Common myeloid progenitor, CD34-positive (primary cell): ENCODE data around the gene STX12.

Experiments
- CTCF ChIA-PET: fragments of 350-600 bp; sonication (Branson Sonifier 250); formaldehyde crosslinking; loops from one replicate; lab custom pipeline; 2021; ENCODE audit warnings: antibody characterized with exemption; lab: Charles Lee
- POLR2A ChIA-PET: fragments of 350-600 bp; sonication (Branson Sonifier 250); formaldehyde crosslinking; loops from one replicate; lab custom pipeline; 2021; ENCODE audit warnings: antibody characterized with exemption; lab: Charles Lee
- DNase-seq, 3 donors: peaks; one replicate each; pipeline versions ENCODE4 v3.0.0 to v3.0.0-alpha.2; 2013
- H3K27ac ChIP-seq, 2 experiments: 1 replicate in 1 of 2; 2 replicates in 1 of 2; pipeline ENCODE4 v1.7.0; 2013; ENCODE audit warnings: inconsistent platforms in 2 of 2, low read length in 2 of 2, mild to moderate bottlenecking in 2 of 2, low read depth in 1 of 2, moderate library complexity in 1 of 2; ENCODE audit not compliant: severe bottlenecking in 2 of 2, insufficient read depth in 1 of 2, poor library complexity in 1 of 2
- H3K27me3 ChIP-seq, 5 experiments: replicated peaks in 2 of 5; 1 replicate in 3 of 5; 2 replicates in 2 of 5; pipeline versions ENCODE4 v1.6.1 to v1.7.0; 2013; ENCODE audit warnings: low read length in 4 of 5, mild to moderate bottlenecking in 2 of 5, moderate library complexity in 2 of 5, inconsistent platforms in 1 of 5; ENCODE audit not compliant: insufficient read depth in 5 of 5, control insufficient read depth in 4 of 5
- H3K36me3 ChIP-seq, 4 experiments: 1 replicate in 2 of 4; 2 replicates in 2 of 4; pipeline versions ENCODE4 v1.6.1 to v1.7.0; 2013; ENCODE audit warnings: low read length in 3 of 4, control low read depth in 1 of 4, mild to moderate bottlenecking in 1 of 4; ENCODE audit not compliant: control insufficient read depth in 4 of 4, insufficient read depth in 4 of 4
- H3K4me1 ChIP-seq, 4 experiments: 1 replicate in 3 of 4; 2 replicates in 1 of 4; pipeline versions ENCODE4 v1.6.1 to v1.7.1; 2013; ENCODE audit warnings: low read length in 3 of 4, mild to moderate bottlenecking in 3 of 4, control low read depth in 1 of 4, inconsistent platforms in 1 of 4, moderate library complexity in 1 of 4; ENCODE audit not compliant: control insufficient read depth in 4 of 4, insufficient read depth in 4 of 4; ENCODE audit errors: control extremely low read depth in 1 of 4
- H3K4me3 ChIP-seq, 7 experiments: 1 replicate in 4 of 7; 2 replicates in 3 of 7; pipeline versions ENCODE4 v1.5.1 to v1.7.0; 2013; ENCODE audit warnings: mild to moderate bottlenecking in 7 of 7, low read length in 6 of 7, moderate library complexity in 6 of 7, inconsistent platforms in 2 of 7, low read depth in 2 of 7, control low read depth in 1 of 7; ENCODE audit not compliant: insufficient read depth in 4 of 7, control insufficient read depth in 1 of 7; ENCODE audit errors: extremely low read depth in 1 of 7
- H3K9me3 ChIP-seq, 5 experiments: 1 replicate in 4 of 5; 2 replicates in 1 of 5; pipeline versions ENCODE4 v1.6.1 to v1.7.1; 2013; ENCODE audit warnings: low read length in 4 of 5, mild to moderate bottlenecking in 2 of 5, inconsistent platforms in 1 of 5, low read depth in 1 of 5, moderate library complexity in 1 of 5; ENCODE audit not compliant: control insufficient read depth in 4 of 5, insufficient read depth in 2 of 5; ENCODE audit errors: control extremely low read depth in 1 of 5
- WGBS: methylation state at CpG from one replicate; pipeline ENCODE4 v1.1.5; 2013; ENCODE audit not compliant: insufficient coverage; 5-methylcytosine and 5-hydroxymethylcytosine counted together

Gene STX12

GRCh38 chr1:27736252-27736651 is 36.8 kb upstream of the STX12 start:
- POLR2A ChIA-PET, result no interaction called here
- Histone ChIP-seq H3K27me3 (no peaks in the 10 kb centered on the region), H3K9me3 (no peaks in the 10 kb centered on the region), H3K4me3 (no peak overlapping the region), H3K27ac (no peak overlapping the region), H3K36me3 (peaks cover 2 to 33% (median 18%) of the 10 kb centered on the region in 4 experiments), H3K4me1 (no peaks in the 10 kb centered on the region)
- CTCF ChIA-PET, result no interaction called here
- WGBS, result 96% methylated on average over 3 of the region's 3 CpGs
- no peak for DNase-seq

- CTCF ChIA-PET, result no interaction called here
These were observed 31.9 kb upstream of the STX12 start for GRCh38 chr1:27741121-27741520.

GRCh38 chr1:27744556-27744955 is 28.5 kb upstream of the STX12 start:
- Histone ChIP-seq H3K27ac (no peak overlapping the region), H3K9me3 (no peaks in the 10 kb centered on the region), H3K36me3 (peaks cover 8 to 25% (median 17%) of the 10 kb centered on the region in 4 experiments), H3K4me1 (no peaks in the 10 kb centered on the region), H3K4me3 (no peak overlapping the region), H3K27me3 (no peaks in the 10 kb centered on the region)
- DNase-seq, result no peak
- ChIA-PET POLR2A (interaction anchor here (0.7 kb wide), 1 partner anchor 116 kb away, joined by 3 read pairs; no protein-coding TSS in a partner anchor), CTCF (interaction anchor here (1.0 kb wide), 1 partner anchor 17 kb away, joined by 3 read pairs; no protein-coding TSS in a partner anchor)
- WGBS, result 100% methylated on average over 2 of the region's 5 CpGs

More at GRCh38 chr1:27741121-27741520, 31.9 kb upstream of the STX12 start:
- Histone ChIP-seq H3K9me3 (no peaks in the 10 kb centered on the region), H3K4me3 (no peak overlapping the region), H3K27me3 (no peaks in the 10 kb centered on the region), H3K36me3 (peaks cover 8 to 27% (median 16%) of the 10 kb centered on the region in 4 experiments), H3K4me1 (no peaks in the 10 kb centered on the region), H3K27ac (no peak overlapping the region)
- WGBS, result 96% methylated on average over 4 of the region's 6 CpGs
- POLR2A ChIA-PET, result no interaction called here
- no peak for DNase-seq

GRCh38 chr1:27745466-27745865 is 27.6 kb upstream of the STX12 start:
- CTCF ChIA-PET, result interaction anchor here (0.8 to 1.0 kb wide), 2 partner anchors 9 to 17 kb away, joined by 3 read pairs; no protein-coding TSS in a partner anchor
- Histone ChIP-seq H3K27ac (no peak overlapping the region), H3K27me3 (no peaks in the 10 kb centered on the region), H3K9me3 (no peaks in the 10 kb centered on the region), H3K36me3 (peaks cover 8 to 34% (median 19%) of the 10 kb centered on the region in 4 experiments), H3K4me3 (no peak overlapping the region), H3K4me1 (no peaks in the 10 kb centered on the region)
- no peak for DNase-seq
- POLR2A ChIA-PET, result interaction anchor here (0.6 kb wide), 1 partner anchor 702 kb away, joined by 3 read pairs; no protein-coding TSS in a partner anchor
- WGBS, result 94% methylated on average over 4 of the region's 4 CpGs

GRCh38 chr1:27752360-27752759 is 20.7 kb upstream of the STX12 start:
- CTCF ChIA-PET, result interaction anchor here (1.2 kb wide), 2 partner anchors 9 to 15 kb away, joined by 3 read pairs; no protein-coding TSS in a partner anchor
- Histone ChIP-seq H3K4me1 (no peaks in the 10 kb centered on the region), H3K27me3 (no peaks in the 10 kb centered on the region), H3K9me3 (no peaks in the 10 kb centered on the region), H3K4me3 (no peak overlapping the region), H3K36me3 (peaks cover 4 to 46% (median 21%) of the 10 kb centered on the region in 4 experiments), H3K27ac (no peak overlapping the region)
- POLR2A ChIA-PET, result no interaction called here
- WGBS, result 90% methylated on average over 3 of the region's 3 CpGs
- DNase-seq, result no peak

- Histone ChIP-seq H3K27ac (no peak overlapping the region), H3K27me3 (no peaks in the 10 kb centered on the region), H3K36me3 (peaks cover 15 to 48% (median 16%) of the 10 kb centered on the region in 4 experiments), H3K4me1 (no peaks in the 10 kb centered on the region), H3K4me3 (no peak overlapping the region), H3K9me3 (no peaks in the 10 kb centered on the region)
- ChIA-PET POLR2A (no interaction called here), CTCF (interaction anchor here (0.9 to 1.4 kb wide), 3 partner anchors 8 to 12 kb away, joined by 3 to 4 read pairs (median 3); no protein-coding TSS in a partner anchor)
- no peak for DNase-seq
- 100% methylated on average over 1 of the region's 1 CpG for WGBS
These were observed 17.7 kb upstream of the STX12 start for GRCh38 chr1:27755286-27755685.

- 96% methylated on average over 3 of the region's 4 CpGs for WGBS
These were observed 17.2 kb upstream of the STX12 start for GRCh38 chr1:27755865-27756264.

More at GRCh38 chr1:27755865-27756264, 17.2 kb upstream of the STX12 start:
- H3K4me1 ChIP-seq, result no peaks in the 10 kb centered on the region
- no peaks in the 10 kb centered on the region for H3K9me3 ChIP-seq
- no peaks in the 10 kb centered on the region for H3K27me3 ChIP-seq
- POLR2A ChIA-PET, result no interaction called here
- CTCF ChIA-PET, result no interaction called here
- no peak for DNase-seq
- H3K27ac ChIP-seq, result no peak overlapping the region
- no peak overlapping the region for H3K4me3 ChIP-seq
- peaks cover 15 to 46% (median 16%) of the 10 kb centered on the region in 4 experiments for H3K36me3 ChIP-seq
